ENCODE results near the gene HSPG2. TPM values are rescaled to one million over a fixed set of nuclear protein-coding genes. Genes with fewer than 3 reads are reported as not detected.
"Not testable (repeated sequence)": the region's sequence is repeated elsewhere in the genome, so short reads cannot be mapped to it uniquely, and the experiment has no call there.

The HSPG2 gene
- total and polyA plus RNA-seq, 4 donors, result 49.6 to 85.8 (median 64.8) TPM

DNA sequence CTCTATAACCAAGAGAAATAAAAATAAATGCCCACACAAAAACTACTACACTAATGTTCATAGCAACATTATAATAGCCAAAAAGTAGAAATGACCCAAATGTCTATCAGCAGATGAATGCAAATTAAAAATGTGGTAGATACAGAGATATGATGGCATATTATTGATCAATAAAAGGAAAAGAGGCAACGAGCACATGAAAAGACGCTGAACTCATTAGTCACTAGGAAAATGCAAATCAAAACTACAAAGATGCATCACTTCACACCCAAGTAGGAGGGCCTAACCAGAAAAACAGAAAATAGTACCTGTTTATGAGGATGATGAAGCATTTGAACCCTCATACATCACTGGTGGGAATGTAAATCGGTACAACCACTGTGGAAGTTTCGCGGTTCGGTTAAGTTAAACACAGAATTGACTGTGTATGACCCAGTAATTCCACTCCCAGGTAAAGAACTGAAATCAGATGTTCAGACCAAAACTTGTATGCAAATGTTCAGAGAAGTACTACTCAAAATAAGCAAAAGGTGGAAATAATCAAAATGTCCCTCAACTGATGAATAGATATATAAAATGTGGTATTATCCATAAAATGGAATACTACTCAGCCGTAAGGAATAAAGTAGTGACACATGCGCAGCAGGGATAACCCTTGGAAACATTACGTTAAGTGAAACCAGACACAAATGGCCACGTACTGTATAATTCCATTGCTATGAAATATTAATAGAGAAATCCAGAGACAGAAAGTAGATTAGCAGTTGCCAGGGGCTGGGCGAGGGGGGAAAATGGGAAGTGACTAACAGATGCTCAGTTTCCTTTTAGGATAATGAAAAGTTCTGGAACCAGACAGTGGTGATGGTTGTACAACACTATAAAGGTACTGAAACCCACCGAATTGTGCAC lies 157.2 kb downstream of the HSPG2 start:
- Histone ChIP-seq H3K27me3 (ENCODE audit: control insufficient read depth, insufficient read depth, low read length) (no peaks in the 10 kb centered on the region), H3K9me3 (ENCODE audit: control insufficient read depth, insufficient read depth, low read length) (no peaks in the 10 kb centered on the region), H3K27ac (ENCODE audit: low read depth, low read length) (no peak overlapping the region), H3K4me3 (ENCODE audit: low read depth, low read length) (no peak overlapping the region), H3K4me1 (ENCODE audit: control insufficient read depth, insufficient read depth, low read length) (peaks cover 20% of the 10 kb centered on the region), H3K36me3 (ENCODE audit: control insufficient read depth, insufficient read depth, low read length) (peaks cover 3% of the 10 kb centered on the region)
- WGBS (ENCODE audit: insufficient coverage), result 100% methylated on average over 1 of the region's 12 CpGs
- DNase-seq (ENCODE audit: low read depth in 4 of 6, low spot score in 6 of 6), result no peak

DNA sequence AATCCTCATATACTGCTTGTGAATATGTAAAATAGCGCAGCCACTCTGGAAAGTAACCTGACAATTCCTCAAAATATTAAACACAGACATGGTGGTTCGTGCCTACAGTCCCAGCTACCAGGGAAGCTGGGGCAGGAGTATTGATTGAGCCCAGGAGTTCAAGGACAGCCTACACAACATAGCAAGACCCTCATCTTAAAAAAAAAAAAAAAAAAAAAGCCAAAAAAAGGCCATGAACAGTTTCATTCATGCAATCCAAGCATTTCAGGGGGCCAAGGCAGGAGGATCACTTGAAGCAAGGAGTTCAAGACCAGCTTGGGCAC lies 158.7 kb downstream of the HSPG2 start:
- H3K36me3 ChIP-seq (ENCODE audit: control insufficient read depth, insufficient read depth, low read length), result peaks cover 3% of the 10 kb centered on the region
- H3K27ac ChIP-seq (ENCODE audit: low read depth, low read length), result no peak overlapping the region
- no peaks in the 10 kb centered on the region for H3K9me3 ChIP-seq (ENCODE audit: control insufficient read depth, insufficient read depth, low read length)
- no peaks in the 10 kb centered on the region for H3K27me3 ChIP-seq (ENCODE audit: control insufficient read depth, insufficient read depth, low read length)
- WGBS (ENCODE audit: insufficient coverage), result 100% methylated on average over 1 of the region's 2 CpGs
- H3K4me3 ChIP-seq (ENCODE audit: low read depth, low read length), result no peak overlapping the region
- peaks cover 18% of the 10 kb centered on the region for H3K4me1 ChIP-seq (ENCODE audit: control insufficient read depth, insufficient read depth, low read length)
- no peak for DNase-seq (ENCODE audit: low read depth in 4 of 6, low spot score in 6 of 6)

DNA sequence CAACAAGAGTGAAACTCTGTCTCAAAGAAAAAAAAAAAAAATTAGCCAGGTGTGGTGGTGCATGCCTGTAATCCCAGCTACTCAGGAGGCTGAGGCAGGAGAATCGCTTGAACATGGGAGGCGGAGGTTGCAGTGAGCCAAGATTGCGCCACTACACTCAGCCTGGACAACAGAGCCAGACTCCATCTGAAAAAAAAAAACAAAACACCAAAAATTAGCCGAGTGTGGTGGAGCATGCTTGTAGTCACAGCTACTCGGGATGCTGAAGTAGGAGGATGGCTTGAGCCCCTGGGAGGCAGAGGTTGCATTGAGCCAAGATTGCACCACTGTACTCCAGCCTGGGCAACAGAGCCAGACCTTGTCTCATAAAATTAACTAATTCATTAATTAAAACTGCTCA lies 160.2 kb downstream of the HSPG2 start:
- H3K27me3 ChIP-seq (ENCODE audit: control insufficient read depth, insufficient read depth, low read length); H3K9me3 ChIP-seq (ENCODE audit: control insufficient read depth, insufficient read depth, low read length); H3K4me3 ChIP-seq (ENCODE audit: low read depth, low read length); DNase-seq (ENCODE audit: low read depth in 4 of 6, low spot score in 6 of 6); H3K36me3 ChIP-seq (ENCODE audit: control insufficient read depth, insufficient read depth, low read length); H3K27ac ChIP-seq (ENCODE audit: low read depth, low read length): not testable (repeated sequence)
- H3K4me1 ChIP-seq (ENCODE audit: control insufficient read depth, insufficient read depth, low read length), result peaks cover 17% of the 10 kb centered on the region
- WGBS (ENCODE audit: insufficient coverage), result 100% methylated on average over 2 of the region's 5 CpGs

DNA sequence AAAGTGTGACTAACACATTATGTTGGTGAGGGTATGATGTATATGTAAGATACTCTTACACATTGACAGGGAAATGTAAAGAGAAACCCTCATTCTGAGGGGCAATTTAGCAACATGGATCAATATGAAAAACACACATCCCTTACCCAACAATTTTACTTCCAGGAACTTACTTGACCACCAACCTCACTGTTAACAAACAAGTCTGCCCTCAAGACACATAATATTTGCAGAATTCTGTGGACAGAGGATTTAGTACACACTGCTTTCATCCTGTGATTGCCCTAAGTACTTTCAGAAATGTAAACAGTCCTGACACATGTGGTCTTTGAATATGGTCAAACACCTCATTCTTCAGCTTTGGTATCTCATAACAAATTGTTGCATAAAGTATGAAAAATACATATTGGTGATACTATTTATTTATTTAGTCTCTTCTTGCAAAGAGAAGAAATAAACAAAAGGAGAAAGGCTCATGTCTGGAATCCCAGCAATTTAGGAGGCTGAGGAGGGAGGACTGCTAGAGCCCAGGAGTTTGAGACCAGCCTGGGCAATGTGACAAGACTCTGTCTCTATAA lies 161.0 kb downstream of the HSPG2 start:
- Histone ChIP-seq H3K9me3 (ENCODE audit: control insufficient read depth, insufficient read depth, low read length) (no peaks in the 10 kb centered on the region), H3K27me3 (ENCODE audit: control insufficient read depth, insufficient read depth, low read length) (no peaks in the 10 kb centered on the region), H3K4me1 (ENCODE audit: control insufficient read depth, insufficient read depth, low read length) (peaks cover 8% of the 10 kb centered on the region), H3K4me3 (ENCODE audit: low read depth, low read length) (no peak overlapping the region), H3K27ac (ENCODE audit: low read depth, low read length) (no peak overlapping the region), H3K36me3 (ENCODE audit: control insufficient read depth, insufficient read depth, low read length) (no peaks in the 10 kb centered on the region)
- no peak for DNase-seq (ENCODE audit: low read depth in 4 of 6, low spot score in 6 of 6)

DNA sequence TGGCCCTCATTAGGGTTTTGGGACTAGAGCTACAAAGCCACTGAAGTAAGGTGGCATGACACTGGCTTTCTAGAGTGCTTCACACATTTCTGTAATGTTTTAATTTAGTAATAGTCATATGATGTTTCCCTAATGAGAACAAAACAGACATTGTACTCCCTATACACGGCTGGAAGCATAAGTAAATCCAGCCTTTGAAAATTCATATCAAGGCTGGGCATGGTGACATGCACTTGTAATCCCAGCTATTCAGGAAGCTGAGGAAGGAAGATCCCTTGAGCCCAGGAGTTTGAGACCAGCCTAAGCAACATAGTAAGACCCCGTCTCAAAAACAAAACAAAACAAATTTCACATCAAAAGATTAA lies 161.6 kb downstream of the HSPG2 start:
- no peak overlapping the region for H3K27ac ChIP-seq (ENCODE audit: low read depth, low read length)
- H3K4me1 ChIP-seq (ENCODE audit: control insufficient read depth, insufficient read depth, low read length), result peaks cover 7% of the 10 kb centered on the region
- H3K4me3 ChIP-seq (ENCODE audit: low read depth, low read length), result no peak overlapping the region
- no peaks in the 10 kb centered on the region for H3K36me3 ChIP-seq (ENCODE audit: control insufficient read depth, insufficient read depth, low read length)
- no CpG with 5 or more reads among the region's 2 CpGs for WGBS (ENCODE audit: insufficient coverage)
- H3K27me3 ChIP-seq (ENCODE audit: control insufficient read depth, insufficient read depth, low read length), result no peaks in the 10 kb centered on the region
- DNase-seq (ENCODE audit: low read depth in 4 of 6, low spot score in 6 of 6), result no peak
- no peaks in the 10 kb centered on the region for H3K9me3 ChIP-seq (ENCODE audit: control insufficient read depth, insufficient read depth, low read length)

DNA sequence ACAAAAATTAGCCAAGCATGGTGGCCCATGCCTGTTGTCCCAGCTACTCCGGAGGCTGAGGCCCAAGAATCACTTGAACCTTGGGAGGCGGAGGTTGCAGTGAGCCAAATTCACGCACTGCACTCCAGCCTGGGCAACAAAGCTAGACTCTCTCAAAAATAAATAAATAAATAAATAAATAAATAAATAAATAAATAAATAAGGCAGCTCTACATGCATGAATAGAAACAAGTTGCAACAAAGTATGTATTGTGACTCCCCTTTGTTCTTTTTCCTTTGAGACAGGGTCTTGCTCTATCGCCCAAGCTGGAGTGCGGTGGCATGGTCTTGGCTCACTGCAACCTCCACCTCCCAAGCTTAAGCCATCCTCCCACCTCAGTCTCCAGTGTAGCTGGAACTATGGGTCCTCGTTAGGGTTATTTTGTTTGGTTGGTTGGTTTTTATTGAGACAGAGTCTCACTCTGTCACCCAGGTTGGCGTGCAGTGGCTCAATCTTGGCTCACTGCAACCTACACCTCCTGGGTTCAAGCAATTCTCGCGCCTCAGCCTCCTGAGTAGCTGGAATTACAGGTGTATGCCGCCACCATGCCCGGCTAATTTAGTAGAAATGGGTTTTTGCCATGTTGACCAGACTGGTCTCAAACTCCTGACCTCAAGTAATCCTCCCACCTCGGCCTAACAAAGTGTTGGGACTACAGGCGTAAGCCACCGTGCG lies 162.1 kb downstream of the HSPG2 start:
- Histone ChIP-seq H3K27ac (ENCODE audit: low read depth, low read length) (no peak overlapping the region), H3K36me3 (ENCODE audit: control insufficient read depth, insufficient read depth, low read length) (no peaks in the 10 kb centered on the region), H3K4me1 (ENCODE audit: control insufficient read depth, insufficient read depth, low read length) (peaks cover 7% of the 10 kb centered on the region), H3K27me3 (ENCODE audit: control insufficient read depth, insufficient read depth, low read length) (no peaks in the 10 kb centered on the region), H3K4me3 (ENCODE audit: low read depth, low read length) (no peak overlapping the region), H3K9me3 (ENCODE audit: control insufficient read depth, insufficient read depth, low read length) (no peaks in the 10 kb centered on the region)
- 92% methylated on average over 2 of the region's 15 CpGs for WGBS (ENCODE audit: insufficient coverage)
- no peak for DNase-seq (ENCODE audit: low read depth in 4 of 6, low spot score in 6 of 6)

DNA sequence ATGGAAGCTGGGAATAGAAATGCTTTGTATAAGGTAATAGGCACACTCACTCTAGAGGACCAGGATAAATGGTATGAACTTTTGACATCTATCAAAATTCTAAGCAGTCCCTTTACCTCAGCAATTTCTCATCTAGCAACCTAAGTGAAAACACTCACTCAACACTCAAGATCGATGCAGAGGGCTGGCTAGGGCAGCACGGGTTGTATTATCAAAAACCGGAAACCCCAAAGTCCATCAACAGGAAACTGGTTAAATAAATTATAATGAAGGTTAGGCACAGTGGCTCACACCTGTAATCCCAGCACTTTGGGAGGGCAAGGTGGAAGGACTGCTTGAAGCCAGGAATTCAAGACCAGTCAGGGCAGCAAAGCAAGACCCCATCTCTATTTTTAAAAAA lies 163.5 kb downstream of the HSPG2 start:
- H3K27ac ChIP-seq (ENCODE audit: low read depth, low read length), result no peak overlapping the region
- no peaks in the 10 kb centered on the region for H3K9me3 ChIP-seq (ENCODE audit: control insufficient read depth, insufficient read depth, low read length)
- H3K36me3 ChIP-seq (ENCODE audit: control insufficient read depth, insufficient read depth, low read length), result no peaks in the 10 kb centered on the region
- no peak for DNase-seq (ENCODE audit: low read depth in 4 of 6, low spot score in 6 of 6)
- peaks cover 7% of the 10 kb centered on the region for H3K4me1 ChIP-seq (ENCODE audit: control insufficient read depth, insufficient read depth, low read length)
- no peaks in the 10 kb centered on the region for H3K27me3 ChIP-seq (ENCODE audit: control insufficient read depth, insufficient read depth, low read length)
- WGBS (ENCODE audit: insufficient coverage), result no CpG with 5 or more reads among the region's 3 CpGs
- H3K4me3 ChIP-seq (ENCODE audit: low read depth, low read length), result no peak overlapping the region

Other genes starting within 250 kb of the HSPG2 start
- 10 to 100 TPM; 41.0 to 76.3 TPM for gene USP48, start 154.2 kb downstream of the HSPG2 start, total RNA-seq
- 10 to 100 TPM; 60.9 to 62.9 TPM for gene USP48, start 154.2 kb downstream of the HSPG2 start, polyA plus RNA-seq (ENCODE audit: insufficient read length in 2 of 2)
- under 1 TPM; 0.66 to 0.79 TPM for gene LDLRAD2, start 125.0 kb downstream of the HSPG2 start, total RNA-seq
- gene LDLRAD2, start 125.0 kb downstream of the HSPG2 start, polyA plus RNA-seq (ENCODE audit: insufficient read length in 2 of 2), result 1 to 10 TPM; 4.4 to 5.6 TPM
- not detected for gene CELA3B, start 39.7 kb upstream of the HSPG2 start, total RNA-seq
- under 1 TPM in 1 of 2 donors, not detected in 1; 0.50 TPM for gene CELA3B, start 39.7 kb upstream of the HSPG2 start, polyA plus RNA-seq (ENCODE audit: insufficient read length in 2 of 2)
- gene CELA3A, start 64.3 kb upstream of the HSPG2 start, total RNA-seq, result not detected
- gene CELA3A, start 64.3 kb upstream of the HSPG2 start, polyA plus RNA-seq (ENCODE audit: insufficient read length in 2 of 2), result not detected
- gene CDC42, start 115.4 kb upstream of the HSPG2 start, total RNA-seq, result 100 to 1,000 TPM; 387 to 542 TPM
- gene CDC42, start 115.4 kb upstream of the HSPG2 start, polyA plus RNA-seq (ENCODE audit: insufficient read length in 2 of 2), result 100 to 1,000 TPM; 401 to 449 TPM
- gene WNT4, start 205.8 kb upstream of the HSPG2 start, total RNA-seq, result 10 to 100 TPM; 12.9 to 35.0 TPM
- 10 to 100 TPM; 26.5 to 26.7 TPM for gene WNT4, start 205.8 kb upstream of the HSPG2 start, polyA plus RNA-seq (ENCODE audit: insufficient read length in 2 of 2)

All from spinal cord (tissue), 10 donors.